Lower leg skin (tissue), 4 donors: ENCODE measurements around the gene MGMT. TPM values are rescaled to one million over a fixed set of nuclear protein-coding genes. Genes with fewer than 3 reads are reported as not detected.

Experiments used
- DNase-seq, 2 donors: peaks; one replicate each; pipeline ENCODE4 v3.0.0-alpha.2; 2019; ENCODE audit warnings: low spot score in 2 of 2
- H3K4me3 ChIP-seq: fragments of 200-600 bp; sonication (generic); 2 replicates; pipeline ENCODE4 v1.5.1; 2017; ENCODE audit warnings: mild to moderate bottlenecking, low read depth; ENCODE audit not compliant: poor library complexity, severe bottlenecking
- POLR2A ChIP-seq, 2 donors: fragments of 450-650 bp; IDR thresholded peaks; one replicate each; pipeline ENCODE4 v1.6.1; 2016 to 2017; ENCODE audit warnings: antibody characterized with exemption in 2 of 2, mild to moderate bottlenecking in 1 of 2, moderate library complexity in 1 of 2
- WGBS, 2 donors: methylation state at CpG; one replicate each; pipeline ENCODE4 v1.1.5; 2018; 5-methylcytosine and 5-hydroxymethylcytosine counted together
- intact Hi-C: fragments of 100-400 bp; cut with DNase I; formaldehyde crosslinking; loops from one replicate; pipeline ENCODE4 v1.15.0; 2023; ENCODE audit warnings: low total_unique reads
- total RNA-seq, 4 donors: library from RNA; depleted of rRNA; stranded (reverse); fragments of >200 nt; gene quantifications; one replicate each; pipeline ENCODE4 v1.1.0, GENCODE V29; 2016
- TF ChIP-seq, protein P1 (sequence below), 3 donors: fragments of 450-650 bp; IDR thresholded peaks; one replicate each; pipeline ENCODE4 v1.5.1; 2016; ENCODE audit warnings: antibody characterized with exemption in 3 of 3, mild to moderate bottlenecking in 3 of 3, moderate library complexity in 2 of 3

MGMT gene
- total RNA-seq, 4 donors from 2014 or later = 13.1 to 38.7 (median 29.2) TPM

GRCh38 chr10:129523723-129524316 is 56.8 kb downstream of the MGMT start:
- DNase-seq = peak in 1 of 2 donors; percentile 72

GRCh38 chr10:129524936-129525335 is 57.9 kb downstream of the MGMT start:
- no peak for TF ChIP-seq POLR2A (IDR thresholded peaks at IDR 0.05)
- TF ChIP-seq, protein P1, sequence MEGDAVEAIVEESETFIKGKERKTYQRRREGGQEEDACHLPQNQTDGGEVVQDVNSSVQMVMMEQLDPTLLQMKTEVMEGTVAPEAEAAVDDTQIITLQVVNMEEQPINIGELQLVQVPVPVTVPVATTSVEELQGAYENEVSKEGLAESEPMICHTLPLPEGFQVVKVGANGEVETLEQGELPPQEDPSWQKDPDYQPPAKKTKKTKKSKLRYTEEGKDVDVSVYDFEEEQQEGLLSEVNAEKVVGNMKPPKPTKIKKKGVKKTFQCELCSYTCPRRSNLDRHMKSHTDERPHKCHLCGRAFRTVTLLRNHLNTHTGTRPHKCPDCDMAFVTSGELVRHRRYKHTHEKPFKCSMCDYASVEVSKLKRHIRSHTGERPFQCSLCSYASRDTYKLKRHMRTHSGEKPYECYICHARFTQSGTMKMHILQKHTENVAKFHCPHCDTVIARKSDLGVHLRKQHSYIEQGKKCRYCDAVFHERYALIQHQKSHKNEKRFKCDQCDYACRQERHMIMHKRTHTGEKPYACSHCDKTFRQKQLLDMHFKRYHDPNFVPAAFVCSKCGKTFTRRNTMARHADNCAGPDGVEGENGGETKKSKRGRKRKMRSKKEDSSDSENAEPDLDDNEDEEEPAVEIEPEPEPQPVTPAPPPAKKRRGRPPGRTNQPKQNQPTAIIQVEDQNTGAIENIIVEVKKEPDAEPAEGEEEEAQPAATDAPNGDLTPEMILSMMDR (IDR thresholded peaks at IDR 0.05) = no peak
- 60 to 66% methylated on average over 3 of the region's 3 CpGs for WGBS, 2 donors
- H3K4me3 ChIP-seq = no peak overlapping the region
- no peak for DNase-seq
- intact Hi-C loops = no loop called here

More at GRCh38 chr10:129523723-129524316, 56.8 kb downstream of the MGMT start:
- no peak overlapping the region for H3K4me3 ChIP-seq
- intact Hi-C loops = no loop called here
- TF ChIP-seq, protein P1 (IDR thresholded peaks at IDR 0.05) = no peak
- TF ChIP-seq POLR2A (IDR thresholded peaks at IDR 0.05) = no peak
- 83 to 88% methylated on average over 11 of the region's 11 CpGs for WGBS, 2 donors

DNA sequence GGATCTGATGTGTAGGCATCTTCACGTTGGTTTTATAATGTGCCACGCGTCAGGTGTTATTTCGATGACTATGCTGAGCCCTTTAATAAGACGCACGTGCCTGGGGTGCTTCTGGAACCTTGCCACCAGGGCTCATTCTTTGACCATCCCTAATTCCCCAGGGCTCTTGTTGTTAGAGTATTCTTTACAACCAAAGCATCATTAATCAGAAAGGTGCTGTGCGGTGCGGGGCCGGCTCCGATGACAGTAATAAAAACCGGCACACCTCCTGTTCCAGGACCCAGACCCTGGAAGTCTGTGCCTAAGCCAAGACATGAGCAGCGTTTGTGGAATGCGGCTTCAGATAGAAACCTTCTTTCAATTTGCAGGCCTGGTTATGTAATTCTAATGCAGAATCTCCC is 58.4 kb downstream of the MGMT start:
- H3K4me3 ChIP-seq = no peak overlapping the region
- no peak for DNase-seq
- intact Hi-C loops = no loop called here
- TF ChIP-seq, protein P1 (IDR thresholded peaks at IDR 0.05) = no peak
- TF ChIP-seq POLR2A (IDR thresholded peaks at IDR 0.05) = no peak
- whole genome bisulfite sequencing, 2 donors = 28 to 30% methylated on average over 13 of the region's 13 CpGs

GRCh38 chr10:129526943-129527342 is 59.9 kb downstream of the MGMT start:
- no peak overlapping the region for H3K4me3 ChIP-seq
- intact Hi-C loops = no loop called here
- no peak for TF ChIP-seq POLR2A (IDR thresholded peaks at IDR 0.05)
- TF ChIP-seq, protein P1 (IDR thresholded peaks at IDR 0.05) = no peak
- WGBS, 2 donors = 92 to 96% methylated on average over 12 of the region's 12 CpGs
- DNase-seq = no peak

DNA sequence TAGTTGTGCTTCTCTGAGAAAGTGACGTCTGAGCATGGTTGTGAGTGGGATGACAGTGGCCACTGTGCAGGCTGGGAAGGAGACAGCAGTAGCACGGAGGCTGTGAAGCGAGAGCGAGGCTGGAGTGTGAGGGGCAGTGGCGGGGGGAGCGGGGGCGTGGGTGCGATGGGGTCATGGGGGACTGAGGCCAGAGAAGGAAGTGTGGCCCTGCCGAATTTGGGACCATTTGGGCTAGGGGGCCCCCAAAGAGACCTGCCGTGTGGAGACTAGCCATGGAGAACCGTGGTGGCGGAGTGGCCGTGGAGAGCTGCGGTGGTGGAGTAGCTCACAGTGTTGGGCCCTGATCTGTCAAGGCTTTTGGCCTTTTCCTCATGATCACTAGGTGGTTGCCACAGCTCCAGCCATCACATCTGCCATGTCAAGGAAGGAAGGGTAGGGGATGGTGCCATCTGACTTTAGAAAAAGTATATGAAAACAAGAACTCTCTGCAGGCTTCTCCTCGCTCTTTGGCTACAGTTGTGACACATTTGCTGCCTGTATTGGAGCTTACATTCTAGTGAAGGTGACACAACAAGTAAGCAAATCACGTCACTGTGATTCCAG is 61.4 kb downstream of the MGMT start:
- 89 to 91% methylated on average over 16 of the region's 16 CpGs for WGBS, 2 donors
- intact Hi-C loops = no loop called here
- no peak overlapping the region for H3K4me3 ChIP-seq
- TF ChIP-seq, protein P1 (IDR thresholded peaks at IDR 0.05) = no peak
- TF ChIP-seq POLR2A (IDR thresholded peaks at IDR 0.05) = no peak
- DNase-seq = no peak
